Common myeloid progenitor, CD34-positive (primary cell): Measurements from ENCODE around the gene FRS2. TPM values are rescaled to one million over a fixed set of nuclear protein-coding genes. Genes with fewer than 3 reads are reported as not detected.

Experiments used
- CTCF ChIA-PET: fragments of 350-600 bp; sonication (Branson Sonifier 250); formaldehyde crosslinking; loops from one replicate; lab custom pipeline; 2021; ENCODE audit warnings: antibody characterized with exemption; lab: Charles Lee
- POLR2A ChIA-PET: fragments of 350-600 bp; sonication (Branson Sonifier 250); formaldehyde crosslinking; loops from one replicate; lab custom pipeline; 2021; ENCODE audit warnings: antibody characterized with exemption; lab: Charles Lee
- DNase-seq, 3 donors: peaks; one replicate each; pipeline versions ENCODE4 v3.0.0 to v3.0.0-alpha.2; 2013
- H3K27ac ChIP-seq, 2 experiments: 1 replicate in 1 of 2; 2 replicates in 1 of 2; pipeline ENCODE4 v1.7.0; 2013; ENCODE audit warnings: inconsistent platforms in 2 of 2, low read length in 2 of 2, mild to moderate bottlenecking in 2 of 2, low read depth in 1 of 2, moderate library complexity in 1 of 2; ENCODE audit not compliant: severe bottlenecking in 2 of 2, insufficient read depth in 1 of 2, poor library complexity in 1 of 2
- H3K27me3 ChIP-seq, 5 experiments: replicated peaks in 2 of 5; 1 replicate in 3 of 5; 2 replicates in 2 of 5; pipeline versions ENCODE4 v1.6.1 to v1.7.0; 2013; ENCODE audit warnings: low read length in 4 of 5, mild to moderate bottlenecking in 2 of 5, moderate library complexity in 2 of 5, inconsistent platforms in 1 of 5; ENCODE audit not compliant: insufficient read depth in 5 of 5, control insufficient read depth in 4 of 5
- H3K36me3 ChIP-seq, 4 experiments: 1 replicate in 2 of 4; 2 replicates in 2 of 4; pipeline versions ENCODE4 v1.6.1 to v1.7.0; 2013; ENCODE audit warnings: low read length in 3 of 4, control low read depth in 1 of 4, mild to moderate bottlenecking in 1 of 4; ENCODE audit not compliant: control insufficient read depth in 4 of 4, insufficient read depth in 4 of 4
- H3K4me1 ChIP-seq, 4 experiments: 1 replicate in 3 of 4; 2 replicates in 1 of 4; pipeline versions ENCODE4 v1.6.1 to v1.7.1; 2013; ENCODE audit warnings: low read length in 3 of 4, mild to moderate bottlenecking in 3 of 4, control low read depth in 1 of 4, inconsistent platforms in 1 of 4, moderate library complexity in 1 of 4; ENCODE audit not compliant: control insufficient read depth in 4 of 4, insufficient read depth in 4 of 4; ENCODE audit errors: control extremely low read depth in 1 of 4
- H3K4me3 ChIP-seq, 7 experiments: 1 replicate in 4 of 7; 2 replicates in 3 of 7; pipeline versions ENCODE4 v1.5.1 to v1.7.0; 2013; ENCODE audit warnings: mild to moderate bottlenecking in 7 of 7, low read length in 6 of 7, moderate library complexity in 6 of 7, inconsistent platforms in 2 of 7, low read depth in 2 of 7, control low read depth in 1 of 7; ENCODE audit not compliant: insufficient read depth in 4 of 7, control insufficient read depth in 1 of 7; ENCODE audit errors: extremely low read depth in 1 of 7
- H3K9me3 ChIP-seq, 5 experiments: 1 replicate in 4 of 5; 2 replicates in 1 of 5; pipeline versions ENCODE4 v1.6.1 to v1.7.1; 2013; ENCODE audit warnings: low read length in 4 of 5, mild to moderate bottlenecking in 2 of 5, inconsistent platforms in 1 of 5, low read depth in 1 of 5, moderate library complexity in 1 of 5; ENCODE audit not compliant: control insufficient read depth in 4 of 5, insufficient read depth in 2 of 5; ENCODE audit errors: control extremely low read depth in 1 of 5
- WGBS: methylation state at CpG from one replicate; pipeline ENCODE4 v1.1.5; 2013; ENCODE audit not compliant: insufficient coverage; 5-methylcytosine and 5-hydroxymethylcytosine counted together
- polyA plus RNA-seq: library from polyadenylated mRNA; unstranded; fragments of 120-200 nt; gene quantifications from one replicate; pipeline ENCODE4 v1.2.1, GENCODE V29; 2013

FRS2 gene, protein sequence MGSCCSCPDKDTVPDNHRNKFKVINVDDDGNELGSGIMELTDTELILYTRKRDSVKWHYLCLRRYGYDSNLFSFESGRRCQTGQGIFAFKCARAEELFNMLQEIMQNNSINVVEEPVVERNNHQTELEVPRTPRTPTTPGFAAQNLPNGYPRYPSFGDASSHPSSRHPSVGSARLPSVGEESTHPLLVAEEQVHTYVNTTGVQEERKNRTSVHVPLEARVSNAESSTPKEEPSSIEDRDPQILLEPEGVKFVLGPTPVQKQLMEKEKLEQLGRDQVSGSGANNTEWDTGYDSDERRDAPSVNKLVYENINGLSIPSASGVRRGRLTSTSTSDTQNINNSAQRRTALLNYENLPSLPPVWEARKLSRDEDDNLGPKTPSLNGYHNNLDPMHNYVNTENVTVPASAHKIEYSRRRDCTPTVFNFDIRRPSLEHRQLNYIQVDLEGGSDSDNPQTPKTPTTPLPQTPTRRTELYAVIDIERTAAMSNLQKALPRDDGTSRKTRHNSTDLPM
- 15.8 TPM for polyA plus RNA-seq

DNA sequence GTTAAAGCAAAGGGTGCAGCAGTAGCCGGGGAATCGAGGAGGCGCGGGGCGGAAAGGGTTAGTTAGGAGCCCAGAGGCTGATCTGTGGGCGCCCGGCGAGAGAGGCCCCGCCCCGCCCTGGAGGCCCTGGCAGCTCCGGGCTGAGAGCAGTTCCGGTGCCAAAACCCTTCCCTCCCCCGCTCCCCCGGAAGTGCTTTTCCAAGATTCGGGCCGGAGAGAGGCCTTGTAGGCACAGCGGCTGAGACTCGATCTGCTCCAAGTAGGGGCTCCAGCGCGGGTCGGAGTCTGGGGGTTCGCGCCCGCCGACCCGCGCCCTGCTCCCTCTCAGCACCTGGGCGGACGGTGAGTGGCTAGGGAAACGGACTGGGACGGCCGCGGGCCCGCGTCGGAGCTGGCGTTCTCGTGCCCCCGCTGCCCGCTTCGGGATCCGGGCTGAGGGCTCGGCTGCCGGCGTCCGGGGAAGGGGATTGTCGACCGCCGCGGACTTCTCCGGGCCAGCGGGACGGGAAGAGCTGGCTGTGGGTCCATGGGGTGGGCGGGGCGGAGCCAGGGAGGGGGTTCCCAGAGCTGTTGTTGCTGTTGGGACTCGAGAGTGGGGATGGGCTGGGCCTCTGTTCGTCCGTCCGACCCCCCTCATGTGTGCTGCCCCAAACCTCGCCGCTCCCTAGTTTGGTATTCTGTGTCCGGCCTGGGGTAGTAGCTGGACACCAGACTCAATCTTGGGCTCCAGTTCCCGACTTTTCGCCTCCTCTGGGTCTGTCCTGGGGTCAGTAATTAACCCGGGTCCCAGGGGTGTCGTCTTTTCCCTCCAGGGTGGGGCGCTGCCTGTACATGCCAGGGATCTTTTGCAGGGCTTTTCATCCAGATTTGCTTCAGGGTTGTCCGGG is at the start of gene FRS2:
TSS of gene FRS2 (plus strand) at position 200 of the 887 bp plus-strand sequence. CDS start 98,643 bp downstream, outside the sequence.
- ChIA-PET CTCF (interaction anchor here (0.7 to 1.9 kb wide), 4 partner anchors 10 to 100 kb away, joined by 3 to 12 read pairs (median 4); no protein-coding TSS in a partner anchor), POLR2A (interaction anchor here (0.6 to 1.1 kb wide), 2 partner anchors 37 to 99 kb away, joined by 3 to 4 read pairs; no protein-coding TSS in a partner anchor)
- H3K4me1 ChIP-seq: peaks cover 16 to 22% (median 18%) of the 10 kb centered on the region in 4 experiments
- WGBS: 0% methylated on average over 53 of the region's 68 CpGs
- H3K27me3 ChIP-seq: no peaks in the 10 kb centered on the region
- no peaks in the 10 kb centered on the region for H3K9me3 ChIP-seq
- H3K4me3 ChIP-seq: peak within 1 kb of the TSS; percentile 83 to 99 (median 92)
- DNase-seq: peak; percentile 79 to 88 (median 84)
- peak within 1 kb of the TSS; percentile 93 to 96 for H3K27ac ChIP-seq
- H3K36me3 ChIP-seq: peaks cover 0 to 1% (median 0%) of the 10 kb centered on the region in 4 experiments

DNA sequence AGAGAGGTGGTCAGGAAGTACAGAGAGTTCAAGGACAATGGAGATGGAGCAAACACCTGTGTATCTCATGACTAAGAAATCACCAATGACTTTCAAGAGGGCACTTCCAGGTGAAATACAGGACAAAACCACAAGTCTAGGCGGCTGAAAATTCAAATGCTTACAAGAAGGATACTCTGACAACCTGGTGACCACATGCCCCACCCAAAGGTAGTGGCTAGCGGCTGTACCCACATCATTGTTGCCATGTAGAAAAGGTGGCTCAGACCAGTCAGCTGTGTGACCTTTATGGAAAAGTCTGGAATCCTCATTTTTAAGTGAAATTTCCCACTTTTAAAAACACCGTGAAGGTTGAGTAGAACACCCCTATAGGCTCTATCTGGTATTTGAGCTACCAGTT is 48.6 kb upstream of the FRS2 start:
- POLR2A ChIA-PET: no interaction called here

DNA sequence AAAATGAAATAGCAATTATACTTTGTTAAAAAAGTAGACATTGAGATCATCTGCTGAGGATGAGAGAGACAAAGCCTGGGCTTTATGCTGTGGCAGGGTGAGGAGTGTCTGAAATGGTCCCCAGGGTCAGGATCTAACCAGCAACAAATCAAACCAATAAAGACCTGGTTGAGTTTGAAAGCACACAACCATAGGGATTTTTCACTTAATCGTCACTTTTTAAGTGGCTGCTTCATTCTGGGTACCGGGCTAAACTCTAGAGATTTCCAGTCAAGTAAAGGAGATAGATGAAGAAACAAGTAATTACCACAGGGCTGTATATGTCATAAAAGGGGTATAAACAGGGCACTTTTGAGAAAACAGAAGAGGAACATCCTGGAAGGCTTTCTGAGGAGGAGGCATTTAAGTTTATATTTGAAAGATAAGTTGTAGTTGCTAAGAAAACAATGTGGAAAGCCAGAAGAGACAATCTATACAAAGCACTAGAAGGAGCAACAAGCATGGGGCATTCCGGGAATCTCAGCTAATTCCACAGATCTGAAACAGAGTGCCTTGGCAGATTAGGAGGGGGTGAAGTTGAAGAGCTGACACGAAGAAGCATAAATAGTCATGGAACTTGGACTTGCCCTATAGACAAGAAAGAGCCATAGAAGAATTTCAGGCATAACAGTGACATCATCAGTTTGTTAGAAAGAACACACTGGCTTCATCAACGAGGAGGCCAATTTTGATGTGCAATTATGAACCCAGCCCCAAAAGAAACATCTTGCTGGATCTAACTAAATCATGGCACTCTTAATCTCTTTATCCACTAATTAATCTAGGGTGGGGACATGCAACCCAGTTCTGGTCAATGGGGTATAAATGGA is 46.9 kb upstream of the FRS2 start:
- Histone ChIP-seq H3K27me3 (no peaks in the 10 kb centered on the region), H3K4me3 (no peak overlapping the region), H3K36me3 (no peaks in the 10 kb centered on the region), H3K9me3 (no peaks in the 10 kb centered on the region), H3K27ac (no peak overlapping the region), H3K4me1 (peaks cover 0 to 5% (median 0%) of the 10 kb centered on the region in 4 experiments)
- ChIA-PET CTCF (no interaction called here), POLR2A (no interaction called here)
- DNase-seq: no peak
- WGBS: 100% methylated on average over 4 of the region's 5 CpGs

More for the DNA sequence above, 48.6 kb upstream of the FRS2 start:
- no peak for DNase-seq
- no peak overlapping the region for H3K4me3 ChIP-seq
- H3K27ac ChIP-seq: no peak overlapping the region
- no peaks in the 10 kb centered on the region for H3K9me3 ChIP-seq
- CTCF ChIA-PET: interaction anchor here (0.6 to 4.1 kb wide), 2 partner anchors 149 to 271 kb away, joined by 3 to 13 read pairs; no protein-coding TSS in a partner anchor
- WGBS: 100% methylated on average over 3 of the region's 3 CpGs
- peaks cover 0 to 5% (median 0%) of the 10 kb centered on the region in 4 experiments for H3K4me1 ChIP-seq
- no peaks in the 10 kb centered on the region for H3K36me3 ChIP-seq
- H3K27me3 ChIP-seq: no peaks in the 10 kb centered on the region

DNA sequence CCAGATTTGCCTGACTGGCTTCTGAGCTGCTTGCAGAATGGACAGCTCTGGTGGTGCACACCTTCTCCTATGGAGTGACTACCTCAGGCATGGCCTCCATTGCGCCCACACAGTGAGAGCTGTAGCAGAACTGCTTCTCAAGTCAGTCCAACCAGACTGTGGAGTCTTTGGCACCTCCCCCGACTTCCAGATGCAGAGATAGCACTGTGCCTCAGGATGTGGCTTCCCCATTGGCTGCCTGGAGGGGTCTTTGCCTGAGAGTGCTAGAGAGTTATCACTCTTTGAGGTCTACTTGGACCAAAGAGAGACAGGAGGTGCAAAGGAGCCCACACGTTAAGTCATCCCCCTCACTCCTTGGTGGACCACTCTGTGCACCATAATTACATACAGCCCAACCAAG is 44.8 kb upstream of the FRS2 start:
- Histone ChIP-seq H3K4me1 (peaks cover 0 to 5% (median 0%) of the 10 kb centered on the region in 4 experiments), H3K27me3 (no peaks in the 10 kb centered on the region), H3K4me3 (no peak overlapping the region), H3K27ac (no peak overlapping the region), H3K36me3 (no peaks in the 10 kb centered on the region), H3K9me3 (no peaks in the 10 kb centered on the region)
- 100% methylated on average over 3 of the region's 3 CpGs for WGBS
- ChIA-PET CTCF (no interaction called here), POLR2A (no interaction called here)
- no peak for DNase-seq

DNA sequence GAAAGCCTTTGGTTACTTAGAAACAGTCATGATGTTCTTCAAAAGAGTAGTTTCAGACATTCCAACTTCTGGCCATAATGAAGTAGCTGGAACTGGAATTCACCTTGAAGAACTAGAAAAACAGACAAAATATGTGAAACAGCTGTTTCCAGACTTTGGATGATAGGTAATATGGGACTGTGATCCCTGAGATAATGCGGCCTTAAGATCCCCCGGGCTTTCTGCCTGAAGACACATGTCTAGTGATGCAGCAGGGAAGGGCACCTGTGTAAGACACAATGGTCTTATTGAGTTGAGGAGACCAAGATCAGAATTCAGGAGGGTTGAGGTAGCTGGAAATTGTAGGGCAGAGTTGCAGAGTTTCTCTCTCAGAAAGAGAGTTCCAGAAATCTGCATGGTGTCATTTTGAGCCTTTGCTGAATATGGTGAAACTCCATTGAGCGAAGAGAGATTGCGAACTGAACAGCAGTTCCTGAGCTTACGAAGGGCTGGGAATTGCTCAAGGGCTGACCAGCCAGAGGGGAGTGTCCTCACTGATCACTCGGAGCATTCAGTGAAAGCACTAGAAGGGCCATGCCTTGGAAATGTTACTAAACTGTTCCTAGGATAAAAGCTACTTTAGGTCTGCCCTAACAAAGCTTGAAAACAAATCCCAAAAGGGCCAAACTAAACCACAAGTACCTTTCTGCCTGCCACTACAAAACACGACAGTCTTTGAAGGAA is 41.7 kb upstream of the FRS2 start:
- Histone ChIP-seq H3K4me3 (no peak overlapping the region), H3K27me3 (no peaks in the 10 kb centered on the region), H3K36me3 (no peaks in the 10 kb centered on the region), H3K4me1 (peaks cover 0 to 5% (median 0%) of the 10 kb centered on the region in 4 experiments), H3K9me3 (no peaks in the 10 kb centered on the region), H3K27ac (no peak overlapping the region)
- no peak for DNase-seq
- CTCF ChIA-PET: no interaction called here
- WGBS: 98% methylated on average over 6 of the region's 7 CpGs
- POLR2A ChIA-PET: no interaction called here
